Measurements from ENCODE around the gene KCNK4.

The KCNK4 gene

DNA sequence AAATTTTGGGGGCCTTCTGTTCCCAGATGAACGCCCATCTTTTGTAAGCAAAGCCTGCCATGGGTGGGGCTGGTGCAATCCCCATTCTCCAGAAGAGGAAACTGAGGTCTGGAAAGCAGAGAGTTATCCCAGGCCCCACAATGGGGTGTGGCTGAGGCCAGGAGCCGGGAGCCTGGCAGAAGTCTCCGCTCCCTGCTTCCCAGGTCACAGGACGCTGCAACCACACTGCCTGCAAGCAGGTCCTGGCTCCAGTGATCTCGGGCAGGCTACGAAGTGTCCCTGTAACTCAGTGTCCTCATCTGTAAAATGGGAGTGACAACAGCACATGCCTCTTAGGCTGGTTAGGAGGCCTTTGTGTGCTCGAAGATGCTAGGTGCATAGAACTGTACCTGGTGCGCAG lies 38.1 kb upstream of the KCNK4 start:
- Histone ChIP-seq H3K36me3 (ENCODE audit: control insufficient read depth in 4 of 4, insufficient read depth in 4 of 4, low read length in 3 of 4) (peaks cover 0 to 32% (median 18%) of the 10 kb centered on the region in 4 experiments), H3K27me3 (replicated peaks in 2 of 5; ENCODE audit: control insufficient read depth in 4 of 5, insufficient read depth in 5 of 5, low read length in 4 of 5) (no peaks in the 10 kb centered on the region), H3K9me3 (ENCODE audit: control extremely low read depth in 1 of 5, control insufficient read depth in 4 of 5, insufficient read depth in 2 of 5, low read depth in 1 of 5, low read length in 4 of 5) (no peaks in the 10 kb centered on the region), H3K4me1 (ENCODE audit: control extremely low read depth in 1 of 4, control insufficient read depth in 4 of 4, insufficient read depth in 4 of 4, low read length in 3 of 4) (peaks cover 0 to 42% (median 40%) of the 10 kb centered on the region in 4 experiments), H3K27ac (ENCODE audit: insufficient read depth in 1 of 2, low read depth in 1 of 2, low read length in 2 of 2, poor library complexity in 1 of 2, severe bottlenecking in 2 of 2) (peak overlapping the region in 1 of 2 experiments; percentile 25), H3K4me3 (ENCODE audit: control insufficient read depth in 1 of 7, extremely low read depth in 1 of 7, insufficient read depth in 4 of 7, low read depth in 2 of 7, low read length in 6 of 7) (peak overlapping the region in 1 of 7 experiments; percentile 85)
- ChIA-PET CTCF (interaction anchor here (3.6 to 12.2 kb wide), 4 partner anchors 14 to 48 kb away, joined by 16 to 177 read pairs (median 62); partner anchors contain the start of gene FERMT3), POLR2A (no interaction called here)
- 86% methylated on average over 7 of the region's 8 CpGs for WGBS (ENCODE audit: insufficient coverage)
- no peak for DNase-seq

DNA sequence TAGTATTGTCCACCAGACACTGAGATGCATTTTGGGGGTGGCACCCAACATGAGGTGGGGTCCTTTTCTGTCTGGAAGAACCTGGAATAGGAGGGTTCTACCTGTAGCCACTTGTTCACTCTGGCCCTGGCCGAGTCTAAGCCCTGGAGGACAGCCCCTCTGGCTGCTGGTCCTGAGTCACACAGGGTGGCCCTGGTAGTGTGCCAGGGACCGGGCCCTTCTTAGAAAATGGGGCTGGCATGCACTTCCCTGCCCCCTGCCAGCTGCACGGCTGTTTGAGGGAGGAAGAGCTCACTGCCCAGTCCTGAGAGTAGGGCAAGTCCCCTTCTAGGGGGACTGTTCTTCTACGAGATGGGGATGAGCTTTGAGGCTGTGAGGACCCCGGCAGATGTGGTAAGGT lies 37.6 kb upstream of the KCNK4 start:
- H3K36me3 ChIP-seq (ENCODE audit: control insufficient read depth in 4 of 4, insufficient read depth in 4 of 4, low read length in 3 of 4) = peaks cover 0 to 36% (median 20%) of the 10 kb centered on the region in 4 experiments
- no peak overlapping the region for H3K4me3 ChIP-seq (ENCODE audit: control insufficient read depth in 1 of 7, extremely low read depth in 1 of 7, insufficient read depth in 4 of 7, low read depth in 2 of 7, low read length in 6 of 7)
- H3K27ac ChIP-seq (ENCODE audit: insufficient read depth in 1 of 2, low read depth in 1 of 2, low read length in 2 of 2, poor library complexity in 1 of 2, severe bottlenecking in 2 of 2) = no peak overlapping the region
- CTCF ChIA-PET = interaction anchor here (1.2 to 3.7 kb wide), 4 partner anchors 11 to 49 kb away, joined by 4 to 18 read pairs (median 12); partner anchors contain the start of gene CATSPERZ
- H3K27me3 ChIP-seq (replicated peaks in 2 of 5; ENCODE audit: control insufficient read depth in 4 of 5, insufficient read depth in 5 of 5, low read length in 4 of 5) = no peaks in the 10 kb centered on the region
- POLR2A ChIA-PET = interaction anchor here (0.6 kb wide), 1 partner anchor 34 kb away, joined by 3 read pairs; no protein-coding TSS in a partner anchor
- WGBS (ENCODE audit: insufficient coverage) = 93% methylated on average over 4 of the region's 5 CpGs
- H3K9me3 ChIP-seq (ENCODE audit: control extremely low read depth in 1 of 5, control insufficient read depth in 4 of 5, insufficient read depth in 2 of 5, low read depth in 1 of 5, low read length in 4 of 5) = no peaks in the 10 kb centered on the region
- DNase-seq = no peak
- peaks cover 0 to 39% (median 39%) of the 10 kb centered on the region in 4 experiments for H3K4me1 ChIP-seq (ENCODE audit: control extremely low read depth in 1 of 4, control insufficient read depth in 4 of 4, insufficient read depth in 4 of 4, low read length in 3 of 4)

DNA sequence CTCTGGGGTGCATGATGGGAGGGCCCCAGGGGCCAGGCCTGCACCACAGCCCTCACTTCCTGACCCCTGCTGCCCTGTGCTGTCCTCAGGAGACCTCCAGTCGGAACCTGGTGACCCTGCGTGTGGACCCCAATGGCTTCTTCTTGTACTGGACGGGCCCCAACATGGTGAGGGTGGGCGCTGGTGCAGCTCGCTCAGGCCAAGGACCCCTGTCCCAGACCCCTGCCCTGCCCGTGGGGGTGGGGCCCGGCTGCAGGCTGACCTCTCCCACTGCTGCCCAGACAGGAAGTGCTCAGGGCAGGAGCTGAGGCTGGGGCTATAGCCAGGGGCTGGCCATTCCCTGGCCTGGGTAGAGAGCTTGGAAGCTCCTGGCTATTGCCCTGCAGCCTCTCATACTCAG lies 36.8 kb upstream of the KCNK4 start:
- Histone ChIP-seq H3K27ac (ENCODE audit: insufficient read depth in 1 of 2, low read depth in 1 of 2, low read length in 2 of 2, poor library complexity in 1 of 2, severe bottlenecking in 2 of 2) (no peak overlapping the region), H3K9me3 (ENCODE audit: control extremely low read depth in 1 of 5, control insufficient read depth in 4 of 5, insufficient read depth in 2 of 5, low read depth in 1 of 5, low read length in 4 of 5) (no peaks in the 10 kb centered on the region), H3K27me3 (replicated peaks in 2 of 5; ENCODE audit: control insufficient read depth in 4 of 5, insufficient read depth in 5 of 5, low read length in 4 of 5) (no peaks in the 10 kb centered on the region), H3K4me1 (ENCODE audit: control extremely low read depth in 1 of 4, control insufficient read depth in 4 of 4, insufficient read depth in 4 of 4, low read length in 3 of 4) (peaks cover 0 to 35% (median 32%) of the 10 kb centered on the region in 4 experiments), H3K36me3 (ENCODE audit: control insufficient read depth in 4 of 4, insufficient read depth in 4 of 4, low read length in 3 of 4) (peaks cover under 1 to 44% (median 28%) of the 10 kb centered on the region in 4 experiments), H3K4me3 (ENCODE audit: control insufficient read depth in 1 of 7, extremely low read depth in 1 of 7, insufficient read depth in 4 of 7, low read depth in 2 of 7, low read length in 6 of 7) (no peak overlapping the region)
- 97% methylated on average over 6 of the region's 7 CpGs for WGBS (ENCODE audit: insufficient coverage)
- DNase-seq = no peak
- POLR2A ChIA-PET = interaction anchor here (0.6 kb wide), 1 partner anchor 33 kb away, joined by 3 read pairs; no protein-coding TSS in a partner anchor
- CTCF ChIA-PET = interaction anchor here (1.0 to 3.7 kb wide), 5 partner anchors 10 to 50 kb away, joined by 4 to 18 read pairs (median 9); partner anchors contain the start of gene CATSPERZ

- WGBS (ENCODE audit: insufficient coverage) = 97% methylated on average over 29 of the region's 35 CpGs
- Histone ChIP-seq H3K27ac (ENCODE audit: insufficient read depth in 1 of 2, low read depth in 1 of 2, low read length in 2 of 2, poor library complexity in 1 of 2, severe bottlenecking in 2 of 2) (no peak overlapping the region), H3K36me3 (ENCODE audit: control insufficient read depth in 4 of 4, insufficient read depth in 4 of 4, low read length in 3 of 4) (peaks cover 3 to 55% (median 34%) of the 10 kb centered on the region in 4 experiments), H3K4me3 (ENCODE audit: control insufficient read depth in 1 of 7, extremely low read depth in 1 of 7, insufficient read depth in 4 of 7, low read depth in 2 of 7, low read length in 6 of 7) (no peak overlapping the region), H3K4me1 (ENCODE audit: control extremely low read depth in 1 of 4, control insufficient read depth in 4 of 4, insufficient read depth in 4 of 4, low read length in 3 of 4) (peaks cover 0 to 24% (median 20%) of the 10 kb centered on the region in 4 experiments), H3K27me3 (replicated peaks in 2 of 5; ENCODE audit: control insufficient read depth in 4 of 5, insufficient read depth in 5 of 5, low read length in 4 of 5) (no peaks in the 10 kb centered on the region), H3K9me3 (ENCODE audit: control extremely low read depth in 1 of 5, control insufficient read depth in 4 of 5, insufficient read depth in 2 of 5, low read depth in 1 of 5, low read length in 4 of 5) (no peaks in the 10 kb centered on the region)
- ChIA-PET CTCF (interaction anchor here (1.1 to 3.7 kb wide), 7 partner anchors 9 to 55 kb away, joined by 3 to 18 read pairs (median 5); no protein-coding TSS in a partner anchor), POLR2A (no interaction called here)
- DNase-seq = no peak
These were observed 35.7 kb upstream of the KCNK4 start for GRCh38 chr11:64255135-64256128.

- H3K27me3 ChIP-seq (replicated peaks in 2 of 5; ENCODE audit: control insufficient read depth in 4 of 5, insufficient read depth in 5 of 5, low read length in 4 of 5) = no peaks in the 10 kb centered on the region
- H3K4me3 ChIP-seq (ENCODE audit: control insufficient read depth in 1 of 7, extremely low read depth in 1 of 7, insufficient read depth in 4 of 7, low read depth in 2 of 7, low read length in 6 of 7) = no peak overlapping the region
- H3K36me3 ChIP-seq (ENCODE audit: control insufficient read depth in 4 of 4, insufficient read depth in 4 of 4, low read length in 3 of 4) = peaks cover 3 to 59% (median 34%) of the 10 kb centered on the region in 4 experiments
- H3K27ac ChIP-seq (ENCODE audit: insufficient read depth in 1 of 2, low read depth in 1 of 2, low read length in 2 of 2, poor library complexity in 1 of 2, severe bottlenecking in 2 of 2) = no peak overlapping the region
- no peak for DNase-seq
- H3K9me3 ChIP-seq (ENCODE audit: control extremely low read depth in 1 of 5, control insufficient read depth in 4 of 5, insufficient read depth in 2 of 5, low read depth in 1 of 5, low read length in 4 of 5) = no peaks in the 10 kb centered on the region
- ChIA-PET CTCF (interaction anchor here (1.1 to 3.7 kb wide), 7 partner anchors 8 to 56 kb away, joined by 3 to 18 read pairs (median 5); partner anchors contain the start of gene FERMT3), POLR2A (no interaction called here)
- 91% methylated on average over 12 of the region's 15 CpGs for WGBS (ENCODE audit: insufficient coverage)
- peaks cover 0 to 17% (median 14%) of the 10 kb centered on the region in 4 experiments for H3K4me1 ChIP-seq (ENCODE audit: control extremely low read depth in 1 of 4, control insufficient read depth in 4 of 4, insufficient read depth in 4 of 4, low read length in 3 of 4)
These were observed 34.8 kb upstream of the KCNK4 start for GRCh38 chr11:64256300-64256699.

DNA sequence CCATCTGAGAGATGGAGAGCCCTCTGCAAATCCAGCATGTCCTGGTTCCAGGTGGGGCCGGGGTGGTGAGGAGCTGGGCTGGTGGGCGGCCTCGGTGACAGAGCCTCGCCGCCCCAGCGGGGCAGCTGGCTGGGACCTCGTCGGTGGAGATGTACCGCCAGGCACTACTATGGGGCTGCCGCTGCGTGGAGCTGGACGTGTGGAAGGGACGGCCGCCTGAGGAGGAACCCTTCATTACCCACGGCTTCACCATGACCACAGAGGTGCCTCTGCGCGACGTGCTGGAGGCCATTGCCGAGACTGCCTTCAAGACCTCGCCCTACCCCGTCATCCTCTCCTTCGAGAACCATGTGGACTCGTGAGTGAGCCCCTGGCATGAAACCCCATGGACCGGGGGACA lies 32.7 kb upstream of the KCNK4 start:
- H3K27ac ChIP-seq (ENCODE audit: insufficient read depth in 1 of 2, low read depth in 1 of 2, low read length in 2 of 2, poor library complexity in 1 of 2, severe bottlenecking in 2 of 2) = no peak overlapping the region
- H3K4me3 ChIP-seq (ENCODE audit: control insufficient read depth in 1 of 7, extremely low read depth in 1 of 7, insufficient read depth in 4 of 7, low read depth in 2 of 7, low read length in 6 of 7) = no peak overlapping the region
- H3K9me3 ChIP-seq (ENCODE audit: control extremely low read depth in 1 of 5, control insufficient read depth in 4 of 5, insufficient read depth in 2 of 5, low read depth in 1 of 5, low read length in 4 of 5) = no peaks in the 10 kb centered on the region
- ChIA-PET CTCF (interaction anchor here (1.0 to 2.9 kb wide), 7 partner anchors 8 to 97 kb away, joined by 3 to 13 read pairs (median 5); partner anchors contain the start of genes ESRRA and FERMT3), POLR2A (no interaction called here)
- H3K4me1 ChIP-seq (ENCODE audit: control extremely low read depth in 1 of 4, control insufficient read depth in 4 of 4, insufficient read depth in 4 of 4, low read length in 3 of 4) = no peaks in the 10 kb centered on the region
- 93% methylated on average over 21 of the region's 24 CpGs for WGBS (ENCODE audit: insufficient coverage)
- peaks cover 3 to 79% (median 45%) of the 10 kb centered on the region in 4 experiments for H3K36me3 ChIP-seq (ENCODE audit: control insufficient read depth in 4 of 4, insufficient read depth in 4 of 4, low read length in 3 of 4)
- H3K27me3 ChIP-seq (replicated peaks in 2 of 5; ENCODE audit: control insufficient read depth in 4 of 5, insufficient read depth in 5 of 5, low read length in 4 of 5) = no peaks in the 10 kb centered on the region
- DNase-seq = no peak
